ENCODE data around the gene HHIPL1. TPM values are rescaled to one million over a fixed set of nuclear protein-coding genes. Genes with fewer than 3 reads are reported as not detected.

Gene HHIPL1
- polyA plus RNA-seq, 1 donor = 0.98 TPM

GRCh38 chr14:99674064-99674650, 29.2 kb downstream of the HHIPL1 start:
- DNase-seq = no peak

- no peak for DNase-seq
These were observed 29.9 kb downstream of the HHIPL1 start for GRCh38 chr14:99674776-99675381.

GRCh38 chr14:99675382-99675835, 30.5 kb downstream of the HHIPL1 start:
- DNase-seq = no peak

GRCh38 chr14:99675951-99676350, 31.0 kb downstream of the HHIPL1 start:
- DNase-seq = no peak

- DNase-seq = no peak
These were observed 31.7 kb downstream of the HHIPL1 start for GRCh38 chr14:99676657-99677056.

- DNase-seq = no peak
These were observed 32.6 kb downstream of the HHIPL1 start for GRCh38 chr14:99677231-99678140.

GRCh38 chr14:99678198-99678597, 33.3 kb downstream of the HHIPL1 start:
- no peak for DNase-seq

- DNase-seq = no peak
These were observed 34.2 kb downstream of the HHIPL1 start for GRCh38 chr14:99679111-99679510.

GRCh38 chr14:99679543-99679942, 34.6 kb downstream of the HHIPL1 start:
- DNase-seq = no peak

GRCh38 chr14:99679996-99680395, 35.1 kb downstream of the HHIPL1 start:
- DNase-seq = no peak

- no peak for DNase-seq
These were observed 36.3 kb downstream of the HHIPL1 start for GRCh38 chr14:99681101-99681831.

- DNase-seq = no peak
These were observed 36.9 kb downstream of the HHIPL1 start for GRCh38 chr14:99681832-99682148.

- peak; percentile 73 for DNase-seq
These were observed 38.1 kb downstream of the HHIPL1 start for GRCh38 chr14:99682809-99683618.

GRCh38 chr14:99683619-99684409, 38.9 kb downstream of the HHIPL1 start, which contains the start of gene CYP46A1:
Gene CYP46A1, plus strand, starts transcription at chr14:99684298. Its CDS starts 120 bp downstream, at chr14:99684418.
- peak; percentile 98 for DNase-seq

GRCh38 chr14:99684410-99684934, 39.5 kb downstream of the HHIPL1 start:
- no peak for DNase-seq

GRCh38 chr14:99685151-99685591, 40.2 kb downstream of the HHIPL1 start:
- no peak for DNase-seq

GRCh38 chr14:99685596-99685995, 40.7 kb downstream of the HHIPL1 start:
- DNase-seq = no peak

- no peak for DNase-seq
These were observed 41.8 kb downstream of the HHIPL1 start for GRCh38 chr14:99686557-99687283.

Data from left kidney (tissue), 2 donors.